WTC11 (cell line): ENCODE data around the gene SLC10A7.

ENCODE experiments used
- NFE2L1 ChIP-seq: sonication (generic); formaldehyde crosslinking; IDR thresholded peaks from 2 replicates; pipeline ENCODE4 v1.8.1; 2023; ENCODE audit warnings: missing genetic modification reagents
- NR1H2 ChIP-seq: sonication (generic); formaldehyde crosslinking; IDR thresholded peaks from 2 replicates; pipeline ENCODE4 v1.9.0; 2021; ENCODE audit warnings: mild to moderate bottlenecking, moderate library complexity, missing genetic modification reagents
- NR2C2 ChIP-seq: sonication (generic); formaldehyde crosslinking; IDR thresholded peaks from 2 replicates; pipeline ENCODE4 v1.8.0; 2022; ENCODE audit warnings: mild to moderate bottlenecking, missing genetic modification reagents
- SMAD4 ChIP-seq: sonication (generic); formaldehyde crosslinking; IDR thresholded peaks from 2 replicates; pipeline ENCODE4 v1.8.0; 2022; ENCODE audit warnings: mild to moderate bottlenecking, missing genetic modification reagents
- ZNF232 ChIP-seq: sonication (generic); formaldehyde crosslinking; IDR thresholded peaks from 2 replicates; pipeline ENCODE4 v1.8.0; 2022; ENCODE audit warnings: mild to moderate bottlenecking, missing genetic modification reagents
- TF ChIP-seq, protein P1 (sequence below): fragments of 200-600 bp; IDR thresholded peaks from 2 replicates; pipeline ENCODE4 v1.8.0; 2022; ENCODE audit warnings: antibody characterized with exemption
- TF ChIP-seq, protein P2 (sequence below): sonication (generic); formaldehyde crosslinking; IDR thresholded peaks from 2 replicates; pipeline ENCODE4 v1.8.0; 2022; ENCODE audit warnings: mild to moderate bottlenecking, missing genetic modification reagents
- TF ChIP-seq, protein P3 (sequence below): sonication (generic); formaldehyde crosslinking; IDR thresholded peaks from 2 replicates; pipeline ENCODE4 v1.8.0; 2023; ENCODE audit warnings: missing genetic modification reagents
- TF ChIP-seq, protein P4 (sequence below): sonication (generic); formaldehyde crosslinking; conservative IDR thresholded peaks from 2 replicates; pipeline ENCODE4 v1.8.1; 2022; ENCODE audit warnings: mild to moderate bottlenecking, missing genetic modification reagents
- TF ChIP-seq, protein P5 (sequence below): sonication (generic); formaldehyde crosslinking; IDR thresholded peaks from 2 replicates; pipeline ENCODE4 v1.8.0; 2022; ENCODE audit warnings: mild to moderate bottlenecking, missing genetic modification reagents

DNA sequence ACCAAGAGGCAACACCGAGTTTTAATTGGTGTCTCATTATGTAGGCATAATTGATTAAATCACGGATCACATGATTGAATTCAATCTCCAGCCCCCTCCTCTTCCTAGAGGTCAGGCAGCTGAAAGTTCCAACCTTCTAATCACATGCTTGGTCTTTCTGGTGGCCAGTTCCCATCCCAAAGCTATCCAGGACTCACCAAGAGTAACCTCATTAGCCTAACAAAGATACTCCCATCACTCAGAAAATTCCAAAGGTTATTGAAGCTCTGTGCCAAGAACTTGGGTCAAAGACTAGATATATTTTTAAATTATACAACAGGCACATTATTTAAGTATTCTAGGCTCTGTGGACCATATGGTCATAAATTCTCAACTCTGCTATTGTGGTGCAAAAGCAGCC, 65.1 kb downstream of the SLC10A7 start:
- TF ChIP-seq, protein P1, sequence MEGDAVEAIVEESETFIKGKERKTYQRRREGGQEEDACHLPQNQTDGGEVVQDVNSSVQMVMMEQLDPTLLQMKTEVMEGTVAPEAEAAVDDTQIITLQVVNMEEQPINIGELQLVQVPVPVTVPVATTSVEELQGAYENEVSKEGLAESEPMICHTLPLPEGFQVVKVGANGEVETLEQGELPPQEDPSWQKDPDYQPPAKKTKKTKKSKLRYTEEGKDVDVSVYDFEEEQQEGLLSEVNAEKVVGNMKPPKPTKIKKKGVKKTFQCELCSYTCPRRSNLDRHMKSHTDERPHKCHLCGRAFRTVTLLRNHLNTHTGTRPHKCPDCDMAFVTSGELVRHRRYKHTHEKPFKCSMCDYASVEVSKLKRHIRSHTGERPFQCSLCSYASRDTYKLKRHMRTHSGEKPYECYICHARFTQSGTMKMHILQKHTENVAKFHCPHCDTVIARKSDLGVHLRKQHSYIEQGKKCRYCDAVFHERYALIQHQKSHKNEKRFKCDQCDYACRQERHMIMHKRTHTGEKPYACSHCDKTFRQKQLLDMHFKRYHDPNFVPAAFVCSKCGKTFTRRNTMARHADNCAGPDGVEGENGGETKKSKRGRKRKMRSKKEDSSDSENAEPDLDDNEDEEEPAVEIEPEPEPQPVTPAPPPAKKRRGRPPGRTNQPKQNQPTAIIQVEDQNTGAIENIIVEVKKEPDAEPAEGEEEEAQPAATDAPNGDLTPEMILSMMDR: no peak
- TF ChIP-seq ZNF232 (CRISPR knock-in tag) (no peak), NR2C2 (no peak), SMAD4 (CRISPR knock-in tag) (no peak), NFE2L1 (no peak), NR1H2 (CRISPR knock-in tag) (no peak)
- TF ChIP-seq, protein P2, sequence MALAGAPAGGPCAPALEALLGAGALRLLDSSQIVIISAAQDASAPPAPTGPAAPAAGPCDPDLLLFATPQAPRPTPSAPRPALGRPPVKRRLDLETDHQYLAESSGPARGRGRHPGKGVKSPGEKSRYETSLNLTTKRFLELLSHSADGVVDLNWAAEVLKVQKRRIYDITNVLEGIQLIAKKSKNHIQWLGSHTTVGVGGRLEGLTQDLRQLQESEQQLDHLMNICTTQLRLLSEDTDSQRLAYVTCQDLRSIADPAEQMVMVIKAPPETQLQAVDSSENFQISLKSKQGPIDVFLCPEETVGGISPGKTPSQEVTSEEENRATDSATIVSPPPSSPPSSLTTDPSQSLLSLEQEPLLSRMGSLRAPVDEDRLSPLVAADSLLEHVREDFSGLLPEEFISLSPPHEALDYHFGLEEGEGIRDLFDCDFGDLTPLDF (CRISPR knock-in tag): no peak
- TF ChIP-seq, protein P3, sequence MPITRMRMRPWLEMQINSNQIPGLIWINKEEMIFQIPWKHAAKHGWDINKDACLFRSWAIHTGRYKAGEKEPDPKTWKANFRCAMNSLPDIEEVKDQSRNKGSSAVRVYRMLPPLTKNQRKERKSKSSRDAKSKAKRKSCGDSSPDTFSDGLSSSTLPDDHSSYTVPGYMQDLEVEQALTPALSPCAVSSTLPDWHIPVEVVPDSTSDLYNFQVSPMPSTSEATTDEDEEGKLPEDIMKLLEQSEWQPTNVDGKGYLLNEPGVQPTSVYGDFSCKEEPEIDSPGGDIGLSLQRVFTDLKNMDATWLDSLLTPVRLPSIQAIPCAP (CRISPR knock-in tag): no peak
- TF ChIP-seq, protein P4, sequence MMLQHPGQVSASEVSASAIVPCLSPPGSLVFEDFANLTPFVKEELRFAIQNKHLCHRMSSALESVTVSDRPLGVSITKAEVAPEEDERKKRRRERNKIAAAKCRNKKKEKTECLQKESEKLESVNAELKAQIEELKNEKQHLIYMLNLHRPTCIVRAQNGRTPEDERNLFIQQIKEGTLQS (CRISPR knock-in tag): no peak
- TF ChIP-seq, protein P5, sequence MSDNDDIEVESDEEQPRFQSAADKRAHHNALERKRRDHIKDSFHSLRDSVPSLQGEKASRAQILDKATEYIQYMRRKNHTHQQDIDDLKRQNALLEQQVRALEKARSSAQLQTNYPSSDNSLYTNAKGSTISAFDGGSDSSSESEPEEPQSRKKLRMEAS (CRISPR knock-in tag): no peak
